ENCODE measurements around the gene ATP4B. TPM values are rescaled to one million over a fixed set of nuclear protein-coding genes. Genes with fewer than 3 reads are reported as not detected.

ATP4B gene
- total and polyA plus RNA-seq, 11 donors, result not detected

- ATAC-seq, result no peak
- Histone ChIP-seq H3K36me3 (no peaks in the 10 kb centered on the region), H3K9me3 (peaks cover 0 to 10% (median 2%) of the 10 kb centered on the region in 12 donors), H3K4me3 (no peak overlapping the region), H3K27ac (no peak overlapping the region), H3K4me1 (no peaks in the 10 kb centered on the region), H3K27me3 (no peaks in the 10 kb centered on the region)
- TF ChIP-seq POLR2A (IDR thresholded peaks at IDR 0.05), result no peak
- no peak for TF ChIP-seq CTCF (IDR thresholded peaks at IDR 0.05)
- WGBS, 4 donors, result 89 to 93% (median 92%) methylated on average over 16 to 25 of the region's 25 CpGs
- DNase-seq, result peak in 3 of 5 donors; percentile 4 to 22 (median 14)
- intact Hi-C loops (cut with DNase I), result no loop called here
These were observed 1.9 kb downstream of the ATP4B start for GRCh38 chr13:113656003-113656588.

DNA sequence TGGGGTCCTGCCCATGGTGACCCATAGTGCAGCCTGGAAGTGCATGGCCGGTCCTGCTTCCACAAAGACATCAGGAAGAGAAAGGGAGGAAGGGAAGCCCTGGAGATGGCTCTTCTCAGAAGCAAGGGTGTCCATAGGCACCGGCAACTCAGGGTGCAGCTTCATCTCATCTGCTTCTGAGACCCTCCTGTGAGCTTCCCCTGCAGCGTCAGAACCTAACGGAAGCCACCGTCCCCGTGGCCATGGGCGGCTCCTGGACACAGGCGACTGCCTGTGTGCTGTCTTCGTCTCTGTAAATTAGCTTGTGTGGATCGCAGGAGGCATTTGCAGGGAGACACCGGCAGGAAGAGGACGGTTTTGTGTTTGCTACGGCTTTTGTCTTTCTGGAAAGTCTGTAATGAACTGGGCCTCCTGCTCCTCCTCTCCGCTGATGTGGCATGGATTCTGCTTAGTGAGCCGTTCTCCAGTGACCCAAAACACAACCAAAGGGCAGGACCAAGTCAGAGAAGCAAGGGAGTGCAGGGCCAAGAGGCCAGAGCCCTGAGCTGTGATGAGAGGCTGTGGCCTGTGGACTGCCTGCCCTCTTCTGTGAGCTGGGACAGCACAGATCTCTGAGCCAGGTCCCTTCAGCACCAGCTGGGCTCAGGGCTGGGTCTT, 2.5 kb downstream of the ATP4B start:
- Histone ChIP-seq H3K36me3 (no peaks in the 10 kb centered on the region), H3K9me3 (peaks cover 0 to 4% (median 0%) of the 10 kb centered on the region in 12 donors), H3K27ac (no peak overlapping the region), H3K4me1 (no peaks in the 10 kb centered on the region), H3K27me3 (no peaks in the 10 kb centered on the region), H3K4me3 (no peak overlapping the region)
- peak in 2 of 5 donors; percentile 2 to 17 for DNase-seq
- intact Hi-C loops (cut with DNase I), result no loop called here
- 78 to 86% (median 82%) methylated on average over 12 to 15 of the region's 15 CpGs for WGBS, 4 donors
- ATAC-seq, result no peak
- TF ChIP-seq CTCF (IDR thresholded peaks at IDR 0.05) (no peak), POLR2A (IDR thresholded peaks at IDR 0.05) (no peak)

DNA sequence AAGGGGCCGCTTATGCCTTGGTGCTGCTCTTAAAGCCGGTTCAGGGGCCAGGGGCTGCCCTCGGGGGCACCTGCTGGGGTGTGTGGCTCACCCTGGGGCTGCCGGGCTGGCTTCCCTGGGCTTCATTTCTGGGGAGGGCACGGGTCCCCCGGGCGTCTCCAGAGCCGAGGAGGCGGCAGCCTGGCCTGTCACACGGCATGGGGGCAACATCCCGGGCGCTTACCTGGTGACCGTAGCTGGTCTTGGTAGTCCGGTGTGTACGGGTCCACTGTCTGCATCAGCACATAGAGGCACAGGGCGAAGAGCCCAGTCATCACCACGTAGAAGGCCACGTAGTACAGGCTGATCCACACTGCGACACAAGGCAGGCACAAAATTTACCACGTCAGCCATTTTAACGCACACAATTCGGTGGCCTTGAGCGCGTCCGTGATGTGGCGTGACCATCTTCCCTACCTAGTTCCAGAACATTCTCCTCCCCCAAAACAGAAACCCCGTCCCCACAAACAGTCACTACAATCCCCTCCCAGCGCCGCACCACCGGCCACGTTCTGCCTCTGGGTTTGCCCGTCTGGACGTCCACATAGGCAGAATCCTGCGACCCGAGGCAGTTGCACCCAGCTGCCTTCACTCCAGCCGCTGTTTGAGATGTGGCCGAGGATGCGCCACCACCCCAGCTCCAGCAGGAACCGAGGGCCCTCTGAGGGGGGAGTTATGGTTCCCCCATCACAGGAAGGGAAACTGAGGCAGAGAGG, 3.2 kb downstream of the ATP4B start:
- Histone ChIP-seq H3K4me3 (no peak overlapping the region), H3K27me3 (no peaks in the 10 kb centered on the region), H3K36me3 (no peaks in the 10 kb centered on the region), H3K4me1 (peaks cover 0 to under 1% (median 0%) of the 10 kb centered on the region in 12 donors), H3K27ac (no peak overlapping the region), H3K9me3 (no peaks in the 10 kb centered on the region)
- intact Hi-C loops (cut with DNase I), result no loop called here
- peak in 3 of 5 donors; percentile 5 to 21 (median 11) for DNase-seq
- ATAC-seq, result no peak
- no peak for TF ChIP-seq CTCF (IDR thresholded peaks at IDR 0.05)
- WGBS, 4 donors, result 86 to 90% (median 88%) methylated on average over 23 to 39 of the region's 39 CpGs

DNA sequence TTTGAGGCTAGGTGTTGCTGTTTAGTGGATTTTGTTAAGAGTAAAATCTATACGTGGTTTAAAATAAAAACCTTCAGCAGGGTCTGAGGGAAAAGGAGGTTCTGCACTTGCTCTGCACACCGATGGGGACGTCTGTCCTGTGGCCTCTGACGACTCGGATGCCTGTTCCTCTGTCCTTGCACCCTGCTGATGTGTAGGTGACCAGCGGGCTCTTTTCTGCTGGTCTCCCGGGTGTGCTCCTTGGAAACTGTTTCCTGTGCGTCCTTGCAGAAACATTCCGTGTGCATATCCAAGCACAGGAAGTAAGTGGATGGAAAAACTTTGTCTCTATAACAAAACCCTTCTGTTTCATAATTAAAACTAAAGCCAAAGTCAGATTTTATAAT, 3.8 kb downstream of the ATP4B start:
- Histone ChIP-seq H3K9me3 (no peaks in the 10 kb centered on the region), H3K27ac (no peak overlapping the region), H3K36me3 (no peaks in the 10 kb centered on the region), H3K27me3 (no peaks in the 10 kb centered on the region), H3K4me1 (peaks cover 0 to 6% (median 0%) of the 10 kb centered on the region in 12 donors), H3K4me3 (no peak overlapping the region)
- DNase-seq, result no peak
- intact Hi-C loops (cut with DNase I), result no loop called here
- ATAC-seq, result no peak
- 48 to 63% (median 51%) methylated on average over 9 of the region's 9 CpGs for WGBS, 4 donors
- TF ChIP-seq CTCF (IDR thresholded peaks at IDR 0.05), result no peak
- no peak for TF ChIP-seq POLR2A (IDR thresholded peaks at IDR 0.05)
